Sigmoid colon (tissue), 7 donors: Measurements from ENCODE around the gene PARVG. TPM values are rescaled to one million over a fixed set of nuclear protein-coding genes. Genes with fewer than 3 reads are reported as not detected.

Experiments
- DNase-seq: peaks from one replicate; pipeline ENCODE4 v3.0.0-alpha.2; 2019
- H3K27ac ChIP-seq, 4 donors: fragments of 200-600 bp; sonication (generic); one replicate each; pipeline ENCODE4 v1.5.1; 2016 to 2019; ENCODE audit warnings: mild to moderate bottlenecking in 1 of 4
- H3K27me3 ChIP-seq, 3 donors: fragments of 200-600 bp; sonication (generic); one replicate each; pipeline ENCODE4 v1.5.1; 2019; ENCODE audit warnings: mild to moderate bottlenecking in 1 of 3
- H3K36me3 ChIP-seq, 4 donors: fragments of 200-600 bp; sonication (generic); one replicate each; pipeline ENCODE4 v1.5.1; 2016 to 2019
- H3K4me1 ChIP-seq, 4 donors: fragments of 200-600 bp; sonication (generic); one replicate each; pipeline ENCODE4 v1.5.1; 2017 to 2019
- H3K4me3 ChIP-seq, 4 donors: fragments of 200-600 bp; sonication (generic); one replicate each; pipeline ENCODE4 v1.5.1; 2017 to 2019; ENCODE audit warnings: mild to moderate bottlenecking in 2 of 4, moderate library complexity in 1 of 4
- H3K9me3 ChIP-seq, 4 donors: fragments of 200-600 bp in 3 of 4; sonication (generic) in 3 of 4; one replicate each; pipeline versions ENCODE4 v1.5.1 to v1.6.1; 2013 to 2019
- CTCF ChIP-seq, 4 experiments: fragments of 450-650 bp in 3 of 4; fragments of 200-600 bp in 1 of 4; IDR thresholded peaks; one replicate each; pipeline ENCODE4 v1.5.1; 2016 to 2019; ENCODE audit warnings: antibody characterized with exemption in 4 of 4, mild to moderate bottlenecking in 3 of 4, moderate library complexity in 2 of 4
- EP300 ChIP-seq, 4 donors: sonication (generic); formaldehyde crosslinking; IDR thresholded peaks; one replicate each; pipeline ENCODE4 v1.6.1; 2017; ENCODE audit warnings: antibody characterized with exemption in 4 of 4
- POLR2A ChIP-seq, 2 donors: fragments of 450-650 bp; IDR thresholded peaks; one replicate each; pipeline ENCODE4 v1.6.1; 2016; ENCODE audit warnings: antibody characterized with exemption in 2 of 2, mild to moderate bottlenecking in 2 of 2, moderate library complexity in 2 of 2
- POLR2AphosphoS5 ChIP-seq, 4 donors: sonication (generic); formaldehyde crosslinking; IDR thresholded peaks; one replicate each; pipeline ENCODE4 v1.6.1; 2017; ENCODE audit warnings: antibody characterized with exemption in 4 of 4
- WGBS, 2 donors: extraction: QIAGEN DNeasy Blood & Tissue Kit; methylation state at CpG; one replicate each; pipeline ENCODE4 v1.1.7; 2013; 5-methylcytosine and 5-hydroxymethylcytosine counted together
- intact Hi-C: fragments of 100-400 bp; cut with DNase I; formaldehyde crosslinking; loops from one replicate; pipeline ENCODE4 v1.15.1; 2023
- polyA plus RNA-seq, 3 donors: library from polyadenylated mRNA; stranded (reverse); fragments of 200-250 nt; gene quantifications; one replicate each; pipeline ENCODE4 v1.2.3, GENCODE V29; 2013
- total RNA-seq, 4 donors: library from RNA; depleted of rRNA; stranded (reverse); fragments of >200 nt; gene quantifications; one replicate each; pipeline ENCODE4 v1.1.0, GENCODE V29; 2016
- donor health status: healthy with polysubstance abuse.
- donor health status: Bipolar disorder and iron deficiency.
- donor health status: healthy.

The PARVG gene
- total and polyA plus RNA-seq, 7 donors: 3.0 to 65.1 (median 9.8) TPM

- no peaks in the 10 kb centered on the region for H3K4me1 ChIP-seq
- 87 to 93% methylated on average over 25 of the region's 25 CpGs for WGBS, 2 donors
- TF ChIP-seq EP300 (IDR thresholded peaks at IDR 0.05) (no peak), CTCF (IDR thresholded peaks at IDR 0.05) (no peak), POLR2AphosphoS5 (IDR thresholded peaks at IDR 0.05) (no peak), POLR2A (IDR thresholded peaks at IDR 0.05) (no peak)
- H3K9me3 ChIP-seq: peaks cover 0 to 6% (median 4%) of the 10 kb centered on the region in 4 donors
- intact Hi-C loops: no loop called here
- H3K27ac ChIP-seq: no peak overlapping the region
- H3K4me3 ChIP-seq: no peak overlapping the region
- no peaks in the 10 kb centered on the region for H3K27me3 ChIP-seq
- no peak for DNase-seq
- H3K36me3 ChIP-seq: peaks cover 0 to 19% (median 4%) of the 10 kb centered on the region in 4 donors
These were observed 67.5 kb downstream of the PARVG start for GRCh38 chr22:44247923-44248892.

DNA sequence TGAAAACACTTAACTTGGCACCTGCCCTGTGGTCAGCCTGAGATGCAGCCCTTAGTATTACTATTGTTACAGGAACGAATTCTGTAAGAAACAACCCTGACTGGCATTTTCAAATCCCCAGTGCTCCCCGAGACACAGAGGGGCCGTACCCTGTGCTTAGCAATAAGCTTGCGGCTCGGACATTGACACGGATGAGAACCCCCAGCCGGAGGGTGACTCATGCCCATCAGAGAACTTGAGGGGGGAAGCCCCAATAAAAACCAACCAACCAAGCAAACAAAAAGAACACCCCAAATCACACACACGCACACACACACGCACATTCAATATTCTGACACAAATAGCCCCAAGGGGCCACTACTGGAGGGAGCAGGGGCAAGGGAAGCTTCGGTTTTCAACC is 68.2 kb downstream of the PARVG start:
- DNase-seq: no peak
- Histone ChIP-seq H3K27ac (no peak overlapping the region), H3K36me3 (peaks cover 0 to 19% (median 4%) of the 10 kb centered on the region in 4 donors), H3K9me3 (peaks cover 0 to 6% (median 4%) of the 10 kb centered on the region in 4 donors), H3K4me3 (no peak overlapping the region), H3K27me3 (no peaks in the 10 kb centered on the region), H3K4me1 (no peaks in the 10 kb centered on the region)
- intact Hi-C loops: no loop called here
- TF ChIP-seq POLR2A (IDR thresholded peaks at IDR 0.05) (no peak), EP300 (IDR thresholded peaks at IDR 0.05) (no peak), CTCF (IDR thresholded peaks at IDR 0.05) (no peak), POLR2AphosphoS5 (IDR thresholded peaks at IDR 0.05) (no peak)
- 94% methylated on average over 10 of the region's 10 CpGs for WGBS, 2 donors

DNA sequence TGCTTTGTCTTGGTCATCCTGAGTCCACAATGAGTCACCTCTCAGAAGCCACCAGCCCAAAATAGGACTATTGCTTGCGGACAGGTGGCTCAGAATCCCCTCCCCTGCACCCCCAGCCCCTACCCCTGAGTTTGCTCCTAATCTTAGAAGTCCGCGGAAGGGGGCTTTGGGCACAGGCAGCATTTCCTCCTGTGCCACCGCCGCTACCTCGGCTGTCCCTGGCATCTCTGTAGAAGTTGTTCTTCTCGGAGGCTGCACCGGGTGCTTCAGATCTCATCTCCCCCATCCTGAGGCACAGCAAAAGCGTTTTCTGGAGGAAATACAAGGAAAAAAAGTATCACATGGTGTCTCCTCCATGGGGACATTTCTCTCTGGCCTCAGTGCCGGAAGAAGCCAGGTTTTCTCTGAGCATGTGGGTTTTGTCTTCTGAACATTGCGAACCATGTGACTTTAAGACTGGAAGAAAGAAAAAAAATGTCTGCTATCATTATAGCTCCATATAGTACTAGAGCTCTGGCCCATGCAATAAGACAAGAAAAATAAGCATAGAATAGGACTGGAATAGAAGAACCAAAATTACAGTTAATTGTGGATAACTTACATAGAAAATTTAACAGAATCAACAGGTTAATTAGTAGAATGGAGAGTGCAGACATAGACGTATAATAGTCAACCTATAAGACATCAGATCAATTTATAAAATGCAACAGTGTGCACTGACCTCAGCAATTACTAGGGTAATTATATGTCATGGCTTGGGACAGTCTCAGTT is 68.8 kb downstream of the PARVG start:
- 90 to 92% methylated on average over 12 of the region's 12 CpGs for WGBS, 2 donors
- peaks cover 0 to 19% (median 4%) of the 10 kb centered on the region in 4 donors for H3K36me3 ChIP-seq
- no peaks in the 10 kb centered on the region for H3K4me1 ChIP-seq
- TF ChIP-seq EP300 (IDR thresholded peaks at IDR 0.05): no peak
- DNase-seq: no peak
- H3K4me3 ChIP-seq: no peak overlapping the region
- no peak overlapping the region for H3K27ac ChIP-seq
- H3K27me3 ChIP-seq: no peaks in the 10 kb centered on the region
- intact Hi-C loops: no loop called here
- peaks cover 0 to 6% (median 4%) of the 10 kb centered on the region in 4 donors for H3K9me3 ChIP-seq

GRCh38 chr22:44254811-44255210 is 74.1 kb downstream of the PARVG start:
- no peaks in the 10 kb centered on the region for H3K27me3 ChIP-seq
- H3K4me1 ChIP-seq: no peaks in the 10 kb centered on the region
- no peak overlapping the region for H3K27ac ChIP-seq
- TF ChIP-seq EP300 (IDR thresholded peaks at IDR 0.05) (no peak), CTCF (IDR thresholded peaks at IDR 0.05) (no peak), POLR2AphosphoS5 (IDR thresholded peaks at IDR 0.05) (no peak), POLR2A (IDR thresholded peaks at IDR 0.05) (no peak)
- DNase-seq: no peak
- intact Hi-C loops: no loop called here
- peaks cover 0 to under 1% (median 0%) of the 10 kb centered on the region in 4 donors for H3K9me3 ChIP-seq
- no peak overlapping the region for H3K4me3 ChIP-seq
- 69 to 79% methylated on average over 2 of the region's 2 CpGs for WGBS, 2 donors
- H3K36me3 ChIP-seq: no peaks in the 10 kb centered on the region

DNA sequence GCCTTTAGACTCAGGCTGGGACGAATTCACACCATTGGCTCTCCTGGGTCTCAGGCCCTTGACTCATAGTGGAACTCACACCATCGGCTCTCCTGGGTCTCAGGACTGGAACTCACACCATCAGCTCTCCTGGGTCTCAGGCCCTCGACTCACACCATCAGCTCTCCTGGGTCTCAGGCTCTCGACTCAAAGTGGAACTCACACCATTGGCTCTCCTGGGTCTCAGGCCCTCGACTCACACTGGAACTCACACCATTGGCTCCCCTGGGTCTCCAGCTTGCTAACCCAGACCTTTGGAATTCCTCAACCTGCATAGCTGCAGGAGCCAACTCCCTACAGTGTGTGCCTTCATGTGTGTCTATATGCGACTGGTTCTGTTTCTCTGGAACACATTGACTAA is 75.4 kb downstream of the PARVG start:
- 75 to 84% methylated on average over 6 of the region's 6 CpGs for WGBS, 2 donors
- intact Hi-C loops: no loop called here
- Histone ChIP-seq H3K9me3 (no peaks in the 10 kb centered on the region), H3K4me1 (no peaks in the 10 kb centered on the region), H3K27me3 (no peaks in the 10 kb centered on the region), H3K4me3 (no peak overlapping the region), H3K27ac (no peak overlapping the region), H3K36me3 (no peaks in the 10 kb centered on the region)
- DNase-seq: peak; percentile 36
- no peak for TF ChIP-seq EP300 (IDR thresholded peaks at IDR 0.05)
- no peak for TF ChIP-seq POLR2A (IDR thresholded peaks at IDR 0.05)
- TF ChIP-seq POLR2AphosphoS5 (IDR thresholded peaks at IDR 0.05): no peak
- no peak for TF ChIP-seq CTCF (IDR thresholded peaks at IDR 0.05)
